SK-N-MC (cell line): Measurements from ENCODE around the gene F12.
"Not testable (repeated sequence)": the region's sequence is repeated elsewhere in the genome, so short reads cannot be mapped to it uniquely, and the experiment has no call there.

ENCODE experiments used
- DNase-seq: peaks from one replicate; pipeline ENCODE4 v3.0.0-alpha.2; 2011; ENCODE audit warnings: low read depth, low spot score
- H3K27ac ChIP-seq: fragments of 200-600 bp; sonication (generic); 2 replicates; pipeline ENCODE4 v1.5.1; 2016; ENCODE audit warnings: mixed run types
- H3K36me3 ChIP-seq: fragments of 200-600 bp; sonication (generic); 2 replicates; pipeline ENCODE4 v1.6.1; 2017; ENCODE audit warnings: antibody characterized with exemption, low read length, mixed read lengths; ENCODE audit not compliant: insufficient read depth
- H3K4me3 ChIP-seq: fragments of 200-600 bp; sonication (generic); 2 replicates; pipeline ENCODE4 v1.5.1; 2016
- H3K9ac ChIP-seq: fragments of 200-600 bp; sonication (generic); 2 replicates; pipeline ENCODE4 v1.8.0; 2017; ENCODE audit warnings: mixed run types, mixed read lengths; ENCODE audit not compliant: insufficient read length
- H3K9me3 ChIP-seq: fragments of 200-600 bp; sonication (generic); 2 replicates; pipeline ENCODE4 v1.6.1; 2017; ENCODE audit warnings: low read depth, mild to moderate bottlenecking, antibody characterized with exemption, low read length, moderate library complexity, mixed read lengths
- EZH2 ChIP-seq: fragments of 200-600 bp; sonication (generic); IDR thresholded peaks from one replicate; pipeline ENCODE4 v1.6.1; 2017; ENCODE audit warnings: antibody characterized with exemption
- FOXP2 ChIP-seq: optimal IDR thresholded peaks from 2 replicates; pipeline ENCODE3; 2011; ENCODE audit warnings: mild to moderate bottlenecking, moderate library complexity; ENCODE audit not compliant: insufficient read depth; ENCODE audit errors: extremely low read length, control extremely low read depth
- POLR2AphosphoS5 ChIP-seq: IDR thresholded peaks from 2 replicates; pipeline ENCODE4 v1.6.1; 2012; ENCODE audit warnings: mild to moderate bottlenecking, low read depth, low read length, borderline replicate concordance

F12 gene

DNA sequence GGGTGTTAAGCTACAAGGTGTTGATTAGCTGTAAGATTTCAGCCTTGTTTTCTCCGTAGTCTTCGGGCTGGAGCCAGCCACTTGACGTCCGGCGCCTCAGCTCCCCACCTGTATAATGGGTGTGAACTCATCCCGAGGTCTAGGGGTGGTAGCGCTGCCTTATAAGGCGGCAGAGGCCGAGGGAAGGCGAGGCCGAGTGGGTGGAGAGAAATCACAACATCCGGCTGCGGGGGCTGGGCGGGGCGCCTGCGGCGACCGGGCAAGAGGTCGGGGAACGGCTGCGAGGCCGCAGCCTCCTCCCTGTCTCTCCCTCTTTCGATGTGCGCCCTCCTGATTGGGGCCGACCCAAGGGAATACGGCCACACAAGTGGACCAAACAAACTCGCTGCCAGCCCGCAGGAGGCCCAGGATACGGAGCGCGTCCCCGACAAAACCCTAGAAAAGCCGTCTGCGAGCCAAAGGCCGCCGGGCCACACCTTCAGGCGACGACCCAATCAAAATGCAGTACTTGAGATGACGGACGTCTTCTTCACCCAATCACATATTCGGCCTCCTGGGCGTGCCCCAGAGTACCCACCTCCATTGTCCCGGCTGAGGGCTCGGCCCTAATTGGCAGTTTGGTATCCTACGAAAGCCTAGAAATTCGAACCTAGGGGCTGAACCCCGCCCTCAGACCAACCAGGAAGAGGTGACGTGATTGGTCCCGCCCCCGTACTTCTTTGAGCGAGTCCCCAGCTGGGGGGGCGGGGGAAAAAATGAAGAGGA is 16.6 kb upstream of the F12 start:
- Histone ChIP-seq H3K9ac (peak overlapping the region; percentile 89), H3K36me3 (no peaks in the 10 kb centered on the region), H3K27ac (peak overlapping the region; percentile 61), H3K4me3 (peak overlapping the region; percentile 99), H3K9me3 (no peaks in the 10 kb centered on the region)
- TF ChIP-seq FOXP2 (peak; percentile 50), EZH2 (no peak), POLR2AphosphoS5 (peak; percentile 86)
- peak; percentile 99 for DNase-seq

DNA sequence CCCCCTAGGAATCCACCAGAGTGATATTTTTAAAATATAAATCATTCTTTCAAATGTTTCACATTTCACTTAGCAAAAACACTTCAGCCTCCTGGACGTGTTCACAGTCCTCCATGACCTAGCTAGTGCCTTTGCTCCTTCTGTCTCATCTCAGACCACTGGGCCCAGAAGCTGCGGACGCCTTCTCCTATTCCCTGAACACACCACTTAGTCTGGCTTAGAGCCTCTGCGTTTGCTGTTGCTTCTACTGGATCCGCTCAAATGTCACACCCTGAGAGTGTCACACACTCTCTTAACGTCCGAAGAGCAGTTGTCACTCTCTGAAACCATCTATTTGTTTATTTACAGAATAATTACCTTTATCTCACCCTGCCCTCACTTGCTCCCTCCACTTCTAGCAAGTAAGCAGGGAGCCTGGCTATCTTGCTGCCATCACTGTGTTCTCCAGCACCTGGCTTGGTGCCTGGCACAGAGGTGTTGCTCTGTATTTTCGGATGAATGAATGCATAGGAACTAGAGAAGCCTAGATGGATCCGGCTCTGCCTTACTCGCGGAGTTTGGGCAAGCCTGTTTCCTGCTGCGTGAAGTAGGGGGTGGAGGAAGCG is 15.9 kb upstream of the F12 start:
- no peak for DNase-seq
- H3K9ac ChIP-seq: peak overlapping the region; percentile 89
- H3K27ac ChIP-seq: peak overlapping the region; percentile 61; the same call in 1 of the 2 replicates
- H3K36me3 ChIP-seq: no peaks in the 10 kb centered on the region
- H3K4me3 ChIP-seq: peak overlapping the region; percentile 99
- no peaks in the 10 kb centered on the region for H3K9me3 ChIP-seq
- TF ChIP-seq FOXP2: no peak
- no peak for TF ChIP-seq EZH2

DNA sequence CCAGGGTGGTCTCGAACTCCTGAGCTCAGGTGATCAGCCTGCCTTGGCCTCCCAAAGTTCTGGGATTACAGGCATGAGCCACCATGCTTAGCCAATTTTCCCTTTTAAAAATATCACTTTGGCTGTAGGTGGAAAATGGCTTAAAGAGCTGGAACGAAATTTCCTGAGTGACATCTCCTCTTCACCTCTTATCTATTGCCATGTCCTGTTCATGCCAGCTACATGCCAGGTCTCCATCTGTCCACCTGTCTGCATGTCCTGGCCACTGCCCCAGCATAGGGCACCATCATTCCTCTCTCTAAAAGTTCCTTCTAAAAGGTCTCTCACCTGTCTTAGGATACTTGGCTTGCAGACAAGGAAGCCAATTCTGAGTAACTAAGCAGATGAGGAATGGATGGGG is 14.3 kb upstream of the F12 start:
- no peak for DNase-seq
- Histone ChIP-seq H3K9ac (no peak overlapping the region), H3K9me3 (no peaks in the 10 kb centered on the region), H3K36me3 (no peaks in the 10 kb centered on the region), H3K4me3 (no peak overlapping the region), H3K27ac (no peak overlapping the region)
- TF ChIP-seq POLR2AphosphoS5: no peak
- no peak for TF ChIP-seq FOXP2
- no peak for TF ChIP-seq EZH2

DNA sequence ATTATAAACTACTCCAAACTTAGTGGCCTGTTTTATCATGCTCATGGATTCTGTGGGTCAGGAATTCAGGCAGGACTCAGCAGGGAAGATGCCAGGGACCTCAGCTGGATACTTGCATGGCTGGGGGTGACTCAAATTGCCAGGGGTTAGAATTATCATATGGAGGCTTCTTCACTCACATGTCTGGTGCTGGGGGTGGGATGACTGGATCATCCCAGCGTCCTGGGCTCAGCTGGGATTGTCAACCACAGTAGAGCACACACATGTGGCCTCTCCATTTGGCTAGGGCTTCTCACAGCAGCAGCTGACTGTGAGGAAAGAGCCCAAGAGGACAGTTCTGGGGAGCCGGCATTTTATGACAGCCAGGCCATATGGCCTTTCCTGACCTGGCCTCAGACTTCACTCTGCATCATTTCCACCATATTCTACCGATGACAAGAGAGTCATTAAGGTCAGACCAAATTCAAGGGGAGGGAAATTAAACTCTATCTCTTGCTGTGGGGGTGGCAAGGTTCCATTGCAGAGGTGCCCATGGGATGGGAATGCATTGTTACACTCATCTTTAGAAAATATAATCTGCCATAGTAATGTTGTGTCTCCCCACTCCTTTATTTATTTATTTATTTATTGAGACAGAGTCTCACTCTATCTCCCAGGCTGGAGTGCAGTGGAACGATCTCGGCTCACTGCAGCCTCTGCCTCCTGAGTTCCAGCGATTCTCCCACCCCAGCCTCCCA is 11.9 kb upstream of the F12 start:
- H3K4me3 ChIP-seq: no peak overlapping the region
- no peak for TF ChIP-seq POLR2AphosphoS5
- TF ChIP-seq FOXP2: no peak
- TF ChIP-seq EZH2: no peak
- H3K27ac ChIP-seq: no peak overlapping the region
- no peaks in the 10 kb centered on the region for H3K9me3 ChIP-seq
- DNase-seq: no peak
- no peak overlapping the region for H3K9ac ChIP-seq
- H3K36me3 ChIP-seq: no peaks in the 10 kb centered on the region

DNA sequence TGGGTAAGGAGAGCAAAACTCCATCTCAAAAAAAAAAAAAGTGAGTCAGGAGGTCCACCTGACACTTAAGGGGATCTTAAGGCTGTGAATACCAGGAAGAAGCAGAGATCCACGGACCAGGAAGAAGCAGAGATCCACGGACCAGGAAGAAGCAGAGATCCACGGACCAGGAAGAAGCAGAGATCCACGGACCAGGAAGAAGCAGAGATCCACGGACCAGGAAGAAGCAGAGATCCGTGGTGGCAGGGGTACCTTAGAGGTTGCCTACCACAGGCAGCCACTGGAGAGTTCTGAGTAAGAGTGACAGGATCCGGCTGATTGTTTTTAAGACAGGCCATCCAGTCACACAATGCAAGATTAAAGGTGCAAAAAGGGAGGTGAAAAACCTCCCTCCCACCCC is 11.1 kb upstream of the F12 start:
- not testable (repeated sequence) for H3K9ac ChIP-seq, H3K27ac ChIP-seq, H3K4me3 ChIP-seq, DNase-seq, H3K36me3 ChIP-seq, H3K9me3 ChIP-seq

DNA sequence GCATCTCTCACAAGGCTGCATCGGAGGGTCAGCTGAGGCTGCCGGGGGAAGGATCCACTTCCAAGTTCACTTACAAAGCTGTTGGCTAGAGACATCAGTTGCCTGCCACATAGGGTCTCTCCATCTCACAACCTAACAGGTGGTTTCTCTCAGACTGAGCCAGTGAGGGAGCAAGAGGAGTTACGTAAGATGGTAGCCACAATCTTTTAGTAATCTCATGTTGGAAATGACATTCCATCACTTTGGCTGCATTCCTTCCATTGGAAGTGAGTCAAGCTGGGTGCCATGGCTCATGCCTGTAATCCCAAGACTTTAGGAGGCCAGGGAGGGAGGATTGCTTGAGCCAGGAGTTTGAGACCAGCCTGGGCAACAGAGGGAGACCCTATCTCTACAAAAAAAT is 9.7 kb upstream of the F12 start:
- Histone ChIP-seq H3K36me3 (no peaks in the 10 kb centered on the region), H3K4me3 (no peak overlapping the region), H3K9ac (no peak overlapping the region), H3K9me3 (no peaks in the 10 kb centered on the region), H3K27ac (no peak overlapping the region)
- DNase-seq: no peak
- TF ChIP-seq FOXP2: no peak
- no peak for TF ChIP-seq POLR2AphosphoS5
- no peak for TF ChIP-seq EZH2

DNA sequence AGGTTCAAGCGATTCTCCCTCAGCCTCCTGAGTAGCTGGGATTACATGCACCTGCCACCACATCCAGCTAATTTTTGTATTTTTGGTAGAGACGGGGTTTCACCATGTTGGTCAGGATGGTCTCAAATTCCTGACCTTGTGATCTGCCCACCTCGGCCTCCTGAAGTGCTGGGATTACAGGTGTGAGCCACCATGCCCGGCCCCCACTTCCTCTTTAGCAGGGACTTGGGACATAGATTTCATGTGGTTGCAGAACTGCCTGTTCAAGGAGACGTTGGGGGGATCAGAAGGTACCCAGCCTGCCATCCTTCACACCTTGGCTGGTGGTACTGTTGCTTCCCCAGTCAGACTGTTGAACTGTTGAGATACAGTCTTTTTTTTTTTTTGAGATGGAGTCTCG is 7.7 kb upstream of the F12 start:
- H3K36me3 ChIP-seq, H3K4me3 ChIP-seq, DNase-seq, H3K27ac ChIP-seq, H3K9me3 ChIP-seq, H3K9ac ChIP-seq: not testable (repeated sequence)

DNA sequence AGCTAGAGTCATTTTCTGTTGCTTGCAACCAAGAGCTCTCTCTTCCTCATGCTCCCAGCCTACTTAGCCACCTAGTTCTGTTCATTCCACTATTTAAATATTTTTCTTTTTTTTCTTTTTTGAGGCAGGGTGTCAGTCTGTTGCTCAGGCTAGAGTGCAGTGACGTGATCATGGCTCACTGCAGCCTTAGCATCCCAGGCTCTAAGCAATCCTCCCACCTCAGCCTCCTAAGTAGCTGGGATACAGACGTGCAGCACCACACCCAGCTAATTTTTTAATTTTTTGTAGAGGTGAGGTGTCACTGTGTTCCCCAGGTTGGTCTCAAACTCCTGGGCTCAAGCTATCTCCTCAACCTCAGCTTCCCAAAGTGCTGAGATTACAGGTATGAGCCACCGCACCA is 5.1 kb upstream of the F12 start:
- TF ChIP-seq POLR2AphosphoS5 (no peak), FOXP2 (no peak), EZH2 (no peak)
- Histone ChIP-seq H3K36me3 (no peaks in the 10 kb centered on the region), H3K9ac (no peak overlapping the region), H3K9me3 (no peaks in the 10 kb centered on the region), H3K4me3 (no peak overlapping the region), H3K27ac (no peak overlapping the region)
- no peak for DNase-seq
